NCI-H146 treated with DMSO at 0.1 percent for 48 hours (cell line): ENCODE data around the gene CYP26B1.

Experiments
- DNase-seq: peaks from one replicate; lab custom pipeline; 2025; ENCODE audit not compliant: unreplicated experiment; lab: John Stamatoyannopoulos, UW

The CYP26B1 gene

GRCh38 chr2:72142570-72143440, 4.9 kb downstream of the CYP26B1 start:
- DNase-seq: no peak

DNA sequence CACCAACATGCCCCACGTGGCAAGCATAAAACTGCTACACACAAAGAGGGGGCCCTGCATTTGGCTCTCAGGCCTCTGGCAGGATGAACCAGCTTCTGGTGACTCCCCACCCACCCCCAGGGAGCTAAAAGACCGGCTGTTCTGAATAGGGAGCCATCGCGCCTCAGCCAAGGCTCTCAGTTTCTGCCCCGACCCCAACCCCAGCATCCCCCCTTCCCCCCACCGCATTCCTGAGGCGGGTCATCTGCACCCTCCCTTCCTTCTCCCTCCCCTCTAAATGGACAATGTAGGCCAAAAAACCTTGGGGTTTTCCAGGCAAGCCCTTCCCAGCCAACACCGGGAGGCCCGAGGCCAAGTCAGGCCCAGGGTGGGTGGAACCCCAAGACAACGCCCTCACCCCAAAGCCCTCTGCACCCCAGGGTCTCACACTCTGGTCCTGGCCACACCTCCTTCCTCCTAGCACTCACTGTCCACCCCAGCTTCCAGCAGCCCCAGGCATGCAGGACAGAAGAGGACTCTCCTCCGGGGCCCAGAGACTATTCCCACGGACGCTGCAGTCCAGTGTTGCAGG, 5.7 kb downstream of the CYP26B1 start:
- DNase-seq: no peak

GRCh38 chr2:72141032-72141645, 6.5 kb downstream of the CYP26B1 start:
- DNase-seq: no peak

- no peak for DNase-seq
These were observed 7.1 kb downstream of the CYP26B1 start for GRCh38 chr2:72140621-72140960.

DNA sequence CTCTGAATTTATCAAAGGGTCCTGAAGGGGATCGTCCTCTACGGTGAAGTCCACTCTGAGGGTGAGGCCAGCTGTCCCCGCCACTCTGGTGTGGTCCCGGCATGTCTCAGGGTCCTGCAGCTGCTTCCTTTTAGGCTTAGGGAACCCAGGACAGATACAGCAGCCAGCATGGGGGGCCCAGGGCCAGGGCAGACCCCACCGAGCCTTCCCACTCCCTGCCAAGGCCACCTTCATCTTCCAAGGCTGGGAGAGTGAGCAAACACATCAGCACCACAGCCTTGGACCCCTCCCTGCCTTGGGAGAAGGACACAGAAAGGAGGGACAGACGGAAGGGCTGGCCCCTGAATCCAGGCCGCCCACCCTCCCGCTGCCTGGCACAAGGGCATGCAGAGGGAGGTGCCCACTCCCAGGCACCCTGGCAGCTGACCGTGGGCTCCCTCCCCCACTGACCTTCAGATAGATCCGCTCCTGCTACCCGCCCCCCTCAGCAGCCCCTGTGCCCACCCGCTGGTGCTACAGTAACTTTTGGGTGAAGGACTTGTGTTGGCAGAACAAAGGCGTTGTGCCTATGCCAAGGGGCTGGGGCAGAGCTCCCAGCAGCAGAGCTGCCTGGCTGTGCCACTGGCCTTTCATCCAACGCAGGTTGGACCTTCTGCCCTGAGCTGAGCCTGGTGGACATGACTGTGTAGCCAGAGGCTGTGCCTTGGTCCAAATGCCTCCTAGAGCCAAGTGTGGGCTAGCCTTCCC, 7.6 kb downstream of the CYP26B1 start:
- DNase-seq: no peak

DNA sequence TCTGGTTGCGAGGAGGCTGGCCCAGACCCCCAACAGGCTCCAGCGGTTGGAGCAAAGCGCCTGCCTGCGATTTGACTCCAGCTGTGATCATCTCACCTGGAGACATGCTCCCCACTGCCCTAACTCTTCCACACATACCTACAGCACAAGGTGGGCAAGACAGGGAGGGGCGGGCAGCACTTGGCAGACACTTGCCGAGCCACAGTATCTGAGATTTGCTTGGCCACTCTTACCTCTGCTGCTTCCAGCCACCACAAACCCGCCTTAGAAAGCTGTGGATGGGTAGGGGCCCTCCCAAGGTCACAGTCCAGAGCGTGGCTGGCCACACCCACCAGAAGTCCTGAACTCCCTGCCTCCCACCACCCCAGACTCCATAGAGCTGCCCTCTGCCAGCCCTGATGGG, 8.2 kb downstream of the CYP26B1 start:
- no peak for DNase-seq

- no peak for DNase-seq
These were observed 8.7 kb downstream of the CYP26B1 start for GRCh38 chr2:72138921-72139381.

GRCh38 chr2:72138011-72138881, 9.4 kb downstream of the CYP26B1 start:
- DNase-seq: no peak

GRCh38 chr2:72137498-72138010, 10.1 kb downstream of the CYP26B1 start:
- DNase-seq: no peak

- no peak for DNase-seq
These were observed 10.6 kb downstream of the CYP26B1 start for GRCh38 chr2:72136933-72137497.

DNA sequence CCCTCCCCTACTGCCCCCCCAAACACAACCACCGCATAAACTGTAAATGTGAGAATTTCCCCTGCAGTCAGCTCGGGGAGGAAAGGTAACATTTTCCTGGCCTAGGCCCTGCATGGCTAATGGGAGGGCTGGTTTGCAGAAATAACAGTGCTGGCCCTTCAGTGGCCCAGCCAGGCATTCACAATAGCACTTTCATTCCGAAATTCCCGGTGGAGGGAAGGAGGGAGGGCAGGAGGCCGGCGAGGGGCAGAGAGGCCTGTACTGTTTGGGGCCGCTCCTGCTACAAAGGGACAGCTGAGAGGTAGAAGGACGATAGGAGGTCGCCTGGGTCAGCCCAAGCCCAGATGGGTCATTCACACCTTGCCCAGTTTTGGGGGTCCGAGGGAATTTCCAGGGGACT, 11.3 kb downstream of the CYP26B1 start:
- DNase-seq: no peak

- DNase-seq: no peak
These were observed 11.7 kb downstream of the CYP26B1 start for GRCh38 chr2:72135921-72136320.

DNA sequence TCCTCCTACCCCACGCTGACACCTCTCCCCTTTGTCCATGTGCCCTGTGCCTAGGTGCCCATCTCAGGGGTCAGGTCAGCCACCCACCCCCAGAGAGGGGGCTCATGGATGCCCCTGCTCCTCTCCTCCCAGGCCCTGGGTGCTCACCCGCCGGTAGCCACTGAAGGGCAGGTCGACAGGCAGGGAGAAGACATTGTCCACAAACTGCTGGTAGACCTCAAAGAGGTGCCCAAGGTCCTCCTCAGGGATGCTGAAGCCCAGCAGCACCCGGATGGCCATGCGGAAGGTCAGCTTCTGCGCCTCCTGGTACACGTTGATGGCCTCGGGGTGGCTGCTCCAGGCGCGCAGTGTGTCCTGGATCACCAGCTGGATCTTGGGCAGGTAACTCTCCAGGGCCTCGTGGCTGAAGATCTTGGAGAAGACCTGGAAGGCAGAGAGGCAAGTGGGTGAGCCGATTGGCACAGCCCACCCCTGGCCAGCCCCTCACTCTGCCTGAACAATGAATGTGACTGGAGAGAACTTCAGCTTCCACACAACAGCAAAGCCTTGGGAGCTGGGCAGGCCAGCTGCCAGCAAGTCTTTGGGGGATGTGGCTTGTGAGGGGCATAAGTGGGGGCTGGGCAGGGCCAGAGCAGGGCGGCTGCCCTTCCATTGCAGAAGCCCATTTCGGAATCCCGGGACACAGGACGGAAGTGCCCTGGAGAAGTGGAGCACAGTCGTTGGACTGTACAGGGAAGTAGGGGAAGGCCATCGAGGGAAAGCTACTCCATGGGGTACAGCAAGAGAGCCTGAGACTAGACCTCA, 12.5 kb downstream of the CYP26B1 start:
- DNase-seq: no peak

- no peak for DNase-seq
These were observed 13.2 kb downstream of the CYP26B1 start for GRCh38 chr2:72134408-72134996.

DNA sequence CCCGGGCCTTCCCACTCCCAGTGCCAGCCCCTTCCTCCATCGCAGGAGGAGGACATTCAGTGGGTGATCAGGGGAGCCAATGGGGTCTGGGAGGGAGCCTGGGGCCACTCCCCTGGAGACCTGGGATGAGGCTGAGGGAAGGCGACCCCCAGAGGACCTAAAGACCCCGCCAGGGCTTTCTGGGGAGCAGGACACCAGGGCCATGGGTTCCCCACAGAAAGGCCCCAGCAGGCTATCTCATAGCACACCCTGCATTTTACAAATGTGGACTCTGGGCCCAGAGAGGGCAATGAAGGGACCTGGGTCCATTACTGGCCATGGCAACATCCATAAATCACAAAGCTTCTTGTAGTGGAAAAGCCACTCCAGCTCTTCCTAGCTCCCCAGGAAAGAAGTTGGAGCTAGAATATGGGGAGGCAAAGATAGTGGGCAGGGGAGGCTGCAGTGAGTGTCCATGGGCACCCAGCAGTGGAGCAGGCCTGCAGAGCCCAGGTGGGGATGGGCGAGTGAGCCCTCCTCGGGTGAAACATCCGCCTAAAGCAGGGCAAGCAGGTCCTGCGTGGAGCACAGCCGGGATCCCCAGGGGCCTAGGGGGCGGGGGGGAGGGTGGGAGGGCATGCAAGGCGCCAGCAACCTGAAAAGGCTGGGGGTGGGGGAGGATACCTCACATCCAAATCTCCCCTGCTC, 13.8 kb downstream of the CYP26B1 start:
- DNase-seq: no peak

DNA sequence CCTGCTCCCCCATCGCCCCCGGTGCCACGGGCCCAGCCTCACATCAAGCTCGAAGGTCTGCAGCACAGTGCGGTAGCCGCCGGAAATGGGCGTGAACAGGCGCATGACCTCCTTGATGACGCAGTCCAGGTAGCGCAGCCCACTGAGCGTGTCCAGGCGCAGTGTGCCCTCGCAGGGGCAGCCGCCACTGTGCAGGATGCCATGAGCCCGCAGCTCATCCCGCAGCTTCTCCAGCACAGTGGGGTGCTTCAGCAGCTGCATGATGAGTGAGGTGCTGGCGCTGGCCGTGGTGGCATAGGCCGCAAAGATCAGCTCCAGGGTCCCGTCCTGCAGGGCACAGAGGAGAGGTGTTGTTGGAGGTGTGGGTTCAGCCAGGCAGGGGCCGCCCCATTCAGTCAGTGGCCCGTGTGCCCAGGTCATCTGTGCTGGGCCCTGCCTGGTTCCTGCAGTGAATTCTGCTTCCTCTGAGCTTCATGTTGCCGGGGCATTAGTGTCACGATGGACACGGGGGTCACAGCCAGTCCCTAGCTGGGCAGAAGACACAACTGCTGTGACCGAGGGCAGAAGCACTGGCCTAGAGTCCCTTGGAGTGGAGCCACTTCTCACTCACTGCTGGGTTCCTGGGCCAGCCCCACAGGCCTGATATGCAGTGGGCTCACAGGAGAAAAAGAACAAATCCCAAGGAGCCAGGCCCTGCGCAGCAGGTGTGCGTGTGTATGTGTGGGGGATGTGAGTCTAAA, 14.5 kb downstream of the CYP26B1 start:
- no peak for DNase-seq
